ENCODE results near the gene PRSS2. TPM values are rescaled to one million over a fixed set of nuclear protein-coding genes. Genes with fewer than 3 reads are reported as not detected.

PRSS2 gene
- total and polyA plus RNA-seq, 9 of the 15 experiments (the other 6 are each of a cell fraction or from before 2014, with no cell fraction given): 1.3 to 23.9 (median 3.8) TPM

- TF ChIP-seq FOXM1 (IDR thresholded peaks at IDR 0.05; ENCODE audit: low read depth) (no peak), FOXM1 (CRISPR knock-in tag; IDR thresholded peaks at IDR 0.05; ENCODE audit: low read depth) (no peak), TARDBP (IDR thresholded peaks at IDR 0.05) (no peak), HNRNPK (IDR thresholded peaks at IDR 0.05; ENCODE audit: low read depth, low read length, poor library complexity, severe bottlenecking) (no peak), RBBP5 (IDR thresholded peaks at IDR 0.05; ENCODE audit: borderline replicate concordance, insufficient read depth, low read length, poor library complexity, severe bottlenecking) (no peak)
These were observed 20.7 kb downstream of the PRSS2 start (continued) for GRCh38 chr7:142791502-142791901.

GRCh38 chr7:142792129-142792528 lies 21.4 kb downstream of the PRSS2 start:
- Histone ChIP-seq H3K9me3 (replicated peaks; ENCODE audit: control insufficient read depth, insufficient read depth, low read depth, low read length) (no peaks in the 10 kb centered on the region), H2AFZ (ENCODE audit: low read depth, low read length) (no peak overlapping the region), H3K4me3 (no peak overlapping the region), H4K20me1 (replicated peaks; ENCODE audit: control insufficient read depth, insufficient read depth, low read length) (no peaks in the 10 kb centered on the region), H3K4me2 (ENCODE audit: insufficient read depth, low read length) (no peak overlapping the region), H3K4me1 (replicated peaks in 1 of 2; ENCODE audit: control insufficient read depth in 2 of 2, insufficient read depth in 2 of 2, low read length in 2 of 2) (peaks cover 7 to 17% of the 10 kb centered on the region in 2 experiments; a peak in 4 of 5 replicates), H3K27me3 (ENCODE audit: control insufficient read depth in 2 of 2, insufficient read depth in 2 of 2, low read length in 2 of 2) (peaks cover 3 to 39% of the 10 kb centered on the region in 2 experiments; a peak in 4 of 5 replicates), H3K36me3 (ENCODE audit: control insufficient read depth, insufficient read depth, low read length) (no peaks in the 10 kb centered on the region), H3K79me2 (ENCODE audit: control insufficient read depth, insufficient read depth, low read length) (no peaks in the 10 kb centered on the region), H3K9me1 (ENCODE audit: control insufficient read depth, insufficient read depth, low read length) (no peaks in the 10 kb centered on the region), H3K27ac (ENCODE audit: extremely low read depth, low read depth, low read length) (no peak overlapping the region), H3K9ac (ENCODE audit: insufficient read depth in 1 of 2, low read depth in 2 of 2, low read length in 2 of 2) (no peak overlapping the region)
- TF ChIP-seq TCF7L2 (IDR thresholded peaks at IDR 0.05; ENCODE audit: low read depth, low read length): no peak
- TF ChIP-seq FOSL1 (tag; conservative IDR thresholded peaks at IDR 0.05): no peak
- no peak for TF ChIP-seq PHF8 (IDR thresholded peaks at IDR 0.05; ENCODE audit: borderline replicate concordance, low read length)
- TF ChIP-seq CXXC5 (CRISPR knock-in tag; IDR thresholded peaks at IDR 0.05): no peak
- TF ChIP-seq CBFA2T2 (conservative IDR thresholded peaks at IDR 0.05): no peak
- no peak for TF ChIP-seq POLR2G (IDR thresholded peaks at IDR 0.05; ENCODE audit: low read depth, low read length)
- TF ChIP-seq POLR2A (conservative IDR thresholded peaks at IDR 0.05): no peak
- no peak for TF ChIP-seq RNF2 (IDR thresholded peaks at IDR 0.05)
- TF ChIP-seq HDAC3 (IDR thresholded peaks at IDR 0.05; ENCODE audit: borderline replicate concordance, partially characterized antibody): no peak
- TF ChIP-seq ZNF696 (CRISPR knock-in tag; conservative IDR thresholded peaks at IDR 0.05): no peak
- TF ChIP-seq MAX (CRISPR knock-in tag; IDR thresholded peaks at IDR 0.05): no peak
- no peak for TF ChIP-seq ZNF764 (CRISPR knock-in tag; IDR thresholded peaks at IDR 0.05; ENCODE audit: low read depth)
- no peak for TF ChIP-seq SPI1 (IDR thresholded peaks at IDR 0.05; ENCODE audit: borderline replicate concordance, low read depth, low read length)
- no peak for TF ChIP-seq CEBPB (tag; IDR thresholded peaks at IDR 0.05)
- no peak for TF ChIP-seq GTF2A2 (tag; IDR thresholded peaks at IDR 0.05)
- no peak for TF ChIP-seq SLC30A9 (CRISPR knock-in tag; IDR thresholded peaks at IDR 0.05)
- TF ChIP-seq MECOM (CRISPR knock-in tag; IDR thresholded peaks at IDR 0.05): no peak
- no peak for TF ChIP-seq TEAD2 (tag; IDR thresholded peaks at IDR 0.05)
- TF ChIP-seq FIP1L1 (IDR thresholded peaks at IDR 0.05; ENCODE audit: low read depth, low read length, poor library complexity, severe bottlenecking): no peak
- ChIA-PET POLR2A (interaction anchor here (0.5 kb wide), 1 partner anchor 89 kb away, joined by 4 read pairs; no protein-coding TSS in a partner anchor), CTCF (ENCODE audit: low intra/inter-chr PET ratio) (no interaction called here)
- intact Hi-C loops (cut with micrococcal nuclease): no loop called here
- DNase-seq (ENCODE audit: extremely low read depth in 1 of 4, low spot score in 3 of 4) (no peak), FAIRE-seq (no peak), ATAC-seq (no peak)
- no TSS peak for BruUV-seq (replicated peaks)
- in situ Hi-C loops (cut with MboI): loop anchor here (25.0 kb wide), 1 partner anchor 155 kb away; no protein-coding TSS in a partner anchor
- WGBS (ENCODE audit: insufficient coverage, low coverage, missing lambda C conversion rate): 22% methylated on average over 1 of the region's 1 CpG

Measured in K562 (cell line).